Retina (tissue), 1 donor: ENCODE measurements around the gene PCDHB12.
"Not testable (repeated sequence)": the region's sequence is repeated elsewhere in the genome, so short reads cannot be mapped to it uniquely, and the experiment has no call there.

Experiments used
- DNase-seq: peaks from one replicate; pipeline ENCODE4 v3.0.0-alpha.2; 2016

The PCDHB12 gene

DNA sequence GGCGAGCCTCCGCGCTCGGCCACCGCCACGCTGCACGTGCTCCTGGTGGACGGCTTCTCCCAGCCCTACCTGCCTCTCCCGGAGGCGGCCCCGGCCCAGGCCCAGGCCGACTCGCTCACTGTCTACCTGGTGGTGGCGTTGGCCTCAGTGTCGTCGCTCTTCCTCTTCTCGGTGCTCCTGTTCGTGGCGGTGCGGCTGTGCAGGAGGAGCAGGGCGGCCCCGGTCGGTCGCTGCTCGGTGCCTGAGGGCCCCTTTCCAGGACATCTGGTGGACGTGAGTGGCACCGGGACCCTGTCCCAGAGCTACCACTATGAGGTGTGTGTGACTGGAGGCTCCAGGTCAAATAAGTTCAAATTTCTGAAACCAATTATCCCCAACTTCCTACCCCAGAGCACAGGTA, 2.3 kb downstream of the PCDHB12 start:
- not testable (repeated sequence) for DNase-seq

DNA sequence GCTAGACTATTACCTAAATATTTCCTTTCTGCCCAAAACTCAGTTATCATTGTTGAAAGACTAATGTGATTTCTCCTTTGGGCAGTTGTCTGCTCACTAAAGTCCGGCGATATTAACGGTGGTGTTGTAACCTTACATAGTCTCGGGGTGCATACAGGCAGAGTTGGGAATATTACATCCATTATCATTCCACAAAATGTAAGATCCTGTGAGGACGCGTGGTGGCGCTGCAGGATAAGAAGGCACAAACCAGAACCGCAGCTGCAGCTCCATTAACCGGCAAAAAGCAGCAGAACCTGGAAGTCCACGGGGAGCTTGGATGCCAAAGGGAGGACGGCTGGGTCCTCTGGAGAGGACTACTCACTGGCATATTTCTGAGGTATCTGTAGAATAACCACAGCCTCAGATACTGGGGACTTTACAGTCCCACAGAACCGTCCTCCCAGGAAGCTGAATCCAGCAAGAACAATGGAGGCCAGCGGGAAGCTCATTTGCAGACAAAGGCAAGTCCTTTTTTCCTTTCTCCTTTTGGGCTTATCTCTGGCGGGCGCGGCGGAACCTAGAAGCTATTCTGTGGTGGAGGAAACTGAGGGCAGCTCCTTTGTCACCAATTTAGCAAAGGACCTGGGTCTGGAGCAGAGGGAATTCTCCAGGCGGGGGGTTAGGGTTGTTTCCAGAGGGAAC, 5.3 kb downstream of the PCDHB12 start, which contains the start of gene PCDHB13:
TSS of gene PCDHB13 (plus strand) at position 264 of the 684 bp plus-strand sequence. CDS start at position 469, 205 bp downstream.
- not testable (repeated sequence) for DNase-seq

GRCh38 chr5:141214583-141214982, 6.1 kb downstream of the PCDHB12 start:
- DNase-seq = not testable (repeated sequence)

DNA sequence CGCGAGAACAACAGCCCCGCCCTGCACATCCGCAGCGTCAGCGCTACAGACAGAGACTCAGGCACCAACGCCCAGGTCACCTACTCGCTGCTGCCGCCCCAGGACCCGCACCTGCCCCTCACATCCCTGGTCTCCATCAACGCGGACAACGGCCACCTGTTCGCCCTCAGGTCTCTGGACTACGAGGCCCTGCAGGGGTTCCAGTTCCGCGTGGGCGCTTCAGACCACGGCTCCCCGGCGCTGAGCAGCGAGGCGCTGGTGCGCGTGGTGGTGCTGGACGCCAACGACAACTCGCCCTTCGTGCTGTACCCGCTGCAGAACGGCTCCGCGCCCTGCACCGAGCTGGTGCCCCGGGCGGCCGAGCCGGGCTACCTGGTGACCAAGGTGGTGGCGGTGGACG, 7.0 kb downstream of the PCDHB12 start:
- DNase-seq = not testable (repeated sequence)

- DNase-seq = not testable (repeated sequence)
Measured at GRCh38 chr5:141216035-141216434, 7.5 kb downstream of the PCDHB12 start.

- DNase-seq = peak; percentile 19
Measured at GRCh38 chr5:141223112-141223783, 14.7 kb downstream of the PCDHB12 start, which contains the start of gene PCDHB14. PCDHB14 (plus strand) TSS chr5:141223343; CDS start chr5:141223506, 163 bp downstream.

DNA sequence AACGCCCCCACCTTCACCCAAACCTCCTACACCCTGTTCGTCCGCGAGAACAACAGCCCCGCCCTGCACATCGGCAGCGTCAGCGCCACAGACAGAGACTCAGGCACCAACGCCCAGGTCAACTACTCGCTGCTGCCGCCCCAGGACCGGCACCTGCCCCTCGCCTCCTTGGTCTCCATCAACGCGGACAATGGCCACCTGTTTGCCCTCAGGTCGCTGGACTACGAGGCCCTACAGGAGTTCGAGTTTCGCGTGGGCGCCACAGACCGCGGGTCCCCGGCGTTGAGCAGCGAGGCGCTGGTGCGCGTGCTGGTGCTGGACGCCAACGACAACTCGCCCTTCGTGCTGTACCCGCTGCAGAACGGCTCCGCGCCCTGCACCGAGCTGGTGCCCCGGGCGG, 16.3 kb downstream of the PCDHB12 start:
- not testable (repeated sequence) for DNase-seq

GRCh38 chr5:141225421-141225820, 16.9 kb downstream of the PCDHB12 start:
- not testable (repeated sequence) for DNase-seq

GRCh38 chr5:141234109-141234667, 25.7 kb downstream of the PCDHB12 start:
- peak; percentile 24 for DNase-seq

- not testable (repeated sequence) for DNase-seq
Measured at GRCh38 chr5:141235922-141236321, 27.4 kb downstream of the PCDHB12 start.

DNA sequence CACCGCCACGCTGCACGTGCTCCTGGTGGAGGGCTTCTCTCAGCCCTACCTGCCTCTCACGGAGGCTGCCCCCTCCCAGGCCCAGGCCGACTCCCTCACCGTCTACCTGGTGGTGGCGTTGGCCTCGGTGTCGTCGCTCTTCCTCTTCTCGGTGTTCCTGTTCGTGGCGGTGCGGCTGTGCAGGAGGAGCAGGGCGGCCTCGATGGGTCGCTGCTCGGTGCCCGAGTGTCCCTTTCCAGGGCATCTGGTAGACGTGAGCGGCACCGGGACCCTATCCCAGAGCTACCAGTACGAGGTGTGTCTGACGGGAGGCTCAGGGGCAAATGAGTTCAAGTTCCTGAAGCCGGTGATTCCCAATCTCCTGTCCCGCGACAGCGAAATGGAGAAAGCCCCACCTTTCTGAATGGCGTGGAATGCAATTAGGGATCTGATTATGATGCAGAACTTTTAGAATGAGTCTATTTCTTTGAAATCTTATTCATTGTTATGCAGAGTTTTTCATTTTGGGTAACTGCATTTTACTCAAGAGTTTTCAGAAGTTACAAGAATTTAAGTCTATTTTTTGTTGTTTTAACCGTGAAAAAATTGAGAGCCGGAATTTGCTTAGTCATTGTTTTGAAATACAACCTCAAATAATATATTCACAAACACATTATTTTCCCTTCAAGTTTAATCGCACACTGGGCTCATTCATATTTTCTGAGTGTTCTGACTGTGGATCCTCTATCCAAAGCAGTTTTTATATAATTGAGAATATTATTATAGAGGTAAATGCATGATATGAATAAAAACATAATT, 28.2 kb downstream of the PCDHB12 start:
- no peak for DNase-seq

- DNase-seq = no peak
Measured at GRCh38 chr5:141241496-141241895, 33.0 kb downstream of the PCDHB12 start.

- DNase-seq = peak; percentile 44
Measured at GRCh38 chr5:141245250-141245717, 36.8 kb downstream of the PCDHB12 start, which contains the start of gene PCDHB15. PCDHB15 (plus strand) TSS chr5:141245395; CDS start chr5:141245579, 184 bp downstream.

- not testable (repeated sequence) for DNase-seq
Measured at GRCh38 chr5:141246971-141247370, 38.5 kb downstream of the PCDHB12 start.

DNA sequence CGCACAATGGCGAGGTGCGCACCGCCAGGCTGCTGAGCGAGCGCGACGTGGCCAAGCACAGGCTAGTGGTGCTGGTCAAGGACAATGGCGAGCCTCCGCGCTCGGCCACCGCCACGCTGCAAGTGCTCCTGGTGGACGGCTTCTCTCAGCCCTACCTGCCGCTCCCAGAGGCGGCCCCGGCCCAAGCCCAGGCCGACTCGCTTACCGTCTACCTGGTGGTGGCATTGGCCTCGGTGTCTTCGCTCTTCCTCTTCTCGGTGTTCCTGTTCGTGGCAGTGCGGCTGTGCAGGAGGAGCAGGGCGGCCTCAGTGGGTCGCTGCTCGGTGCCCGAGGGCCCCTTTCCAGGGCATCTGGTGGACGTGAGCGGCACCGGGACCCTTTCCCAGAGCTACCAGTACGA, 38.9 kb downstream of the PCDHB12 start:
- not testable (repeated sequence) for DNase-seq

- no peak for DNase-seq
Measured at GRCh38 chr5:141250576-141250975, 42.1 kb downstream of the PCDHB12 start.

GRCh38 chr5:141258464-141258863, 49.9 kb downstream of the PCDHB12 start:
- no peak for DNase-seq

DNA sequence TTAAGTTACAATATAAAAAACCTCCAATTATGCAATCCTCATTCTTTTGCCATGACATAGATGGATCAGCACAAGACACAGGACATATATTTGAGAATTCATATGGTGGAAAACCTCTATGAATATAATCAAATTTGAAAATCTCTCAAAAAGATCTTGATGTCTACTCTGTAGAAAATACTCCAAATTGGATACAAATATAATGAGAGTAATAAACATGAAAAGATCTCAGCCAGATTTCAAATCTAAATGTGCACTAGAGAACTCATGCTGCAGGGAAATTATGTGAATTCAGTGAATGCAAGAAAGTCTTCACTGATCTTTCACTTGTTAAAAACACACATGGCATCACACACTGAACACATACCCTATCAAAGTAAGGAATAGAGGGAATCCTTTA, 50.4 kb downstream of the PCDHB12 start:
- no peak for DNase-seq

GRCh38 chr5:141260458-141261237, 52.1 kb downstream of the PCDHB12 start:
- DNase-seq = no peak

DNA sequence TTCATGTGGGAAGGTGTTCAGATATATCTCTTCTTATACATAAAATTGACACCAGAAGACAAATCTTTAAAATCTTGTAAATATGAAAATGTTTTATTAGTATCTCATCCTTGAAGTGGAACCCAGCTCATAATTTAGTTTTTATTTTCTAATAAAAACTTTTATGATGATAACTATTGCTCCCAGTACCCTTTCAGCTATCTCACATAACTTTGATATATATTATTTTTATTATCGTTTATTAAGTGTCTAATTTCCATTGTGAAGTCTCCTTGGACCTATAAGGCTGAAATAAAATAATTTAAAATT, 52.7 kb downstream of the PCDHB12 start:
- no peak for DNase-seq
